ELR (cell line): ENCODE data around the gene CCDC172.
A peak's percentile ranks its signal among the peaks of the same experiment; 100 is the strongest.
"Not testable (repeated sequence)": the region's sequence is repeated elsewhere in the genome, so short reads cannot be mapped to it uniquely, and the experiment has no call there.

Experiments used
- DNase-seq: peaks from one replicate; pipeline ENCODE4 v3.0.0-alpha.2; 2015; ENCODE audit warnings: low read depth

CCDC172 gene

DNA sequence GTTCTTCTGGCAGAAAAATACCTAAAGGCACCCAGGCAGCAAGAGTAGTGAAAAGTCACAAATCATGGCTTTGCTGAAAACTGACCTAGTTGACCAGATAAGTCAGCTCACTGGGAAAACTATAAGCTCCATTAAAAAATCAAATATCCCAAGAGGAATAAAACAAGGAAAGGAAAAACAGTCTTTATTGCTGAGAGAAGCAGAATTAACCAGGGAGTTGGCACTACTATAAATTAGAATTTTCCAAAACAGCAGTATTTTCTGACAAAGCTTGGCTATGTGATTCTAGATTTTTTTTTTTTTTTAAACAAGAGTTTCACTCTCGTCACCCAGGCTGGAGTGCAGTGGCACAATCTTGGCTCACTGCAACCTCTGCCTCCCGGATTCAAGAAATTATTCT is 12.6 kb downstream of the CCDC172 start:
- DNase-seq, result no peak

DNA sequence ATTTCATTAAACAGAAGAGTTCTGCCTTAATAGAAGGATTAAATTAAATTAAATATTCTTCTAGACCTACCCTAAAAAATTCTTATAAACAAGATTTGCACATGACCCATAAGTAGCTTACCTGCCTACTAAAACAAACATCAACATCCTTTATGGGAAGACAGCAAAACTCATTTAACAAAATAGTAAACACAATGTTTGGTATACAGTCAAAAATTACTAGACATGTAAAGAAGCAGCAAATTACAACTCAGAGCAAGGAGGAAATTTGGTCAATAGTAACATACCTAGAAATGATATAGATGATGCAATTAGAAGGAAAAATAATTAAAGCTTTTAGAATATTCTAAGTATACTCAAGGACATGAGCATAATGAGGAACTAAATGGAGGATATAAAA is 27.9 kb downstream of the CCDC172 start:
- no peak for DNase-seq

DNA sequence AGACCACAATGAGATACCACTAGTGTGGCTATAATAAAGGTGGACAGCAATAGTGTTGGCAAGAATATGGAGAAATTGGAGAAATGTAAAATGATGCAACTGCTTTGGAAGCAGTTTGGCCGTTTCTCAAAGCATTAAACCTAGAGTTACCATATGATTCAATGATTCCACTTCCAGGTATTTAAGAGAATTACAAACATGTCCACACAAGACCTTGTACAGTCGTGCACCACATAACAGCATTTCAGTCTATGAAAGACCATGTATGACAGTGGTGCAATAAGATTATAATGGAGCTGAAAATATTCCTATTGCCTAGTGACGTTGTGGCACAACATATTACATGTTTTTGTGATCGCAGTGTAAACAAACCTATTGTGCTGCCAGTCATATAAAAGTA is 29.6 kb downstream of the CCDC172 start:
- DNase-seq, result no peak

DNA sequence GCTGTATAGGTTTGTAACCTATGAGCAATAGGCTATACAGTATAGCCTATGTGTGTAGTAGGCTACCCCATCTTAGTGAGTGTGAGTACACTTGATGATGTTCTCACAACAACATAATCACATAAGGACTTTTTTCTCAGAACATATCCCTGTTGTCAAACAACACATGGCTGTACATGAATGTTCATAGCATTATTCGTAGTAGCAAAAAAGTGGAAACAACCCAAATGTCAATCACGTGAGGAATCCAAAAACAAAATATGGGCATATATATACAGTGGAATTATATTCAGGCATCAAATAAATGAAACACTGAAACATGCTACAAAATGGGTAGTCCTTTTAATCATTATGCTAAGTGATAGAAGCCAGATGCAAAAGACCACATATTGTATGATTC is 31.1 kb downstream of the CCDC172 start:
- no peak for DNase-seq

DNA sequence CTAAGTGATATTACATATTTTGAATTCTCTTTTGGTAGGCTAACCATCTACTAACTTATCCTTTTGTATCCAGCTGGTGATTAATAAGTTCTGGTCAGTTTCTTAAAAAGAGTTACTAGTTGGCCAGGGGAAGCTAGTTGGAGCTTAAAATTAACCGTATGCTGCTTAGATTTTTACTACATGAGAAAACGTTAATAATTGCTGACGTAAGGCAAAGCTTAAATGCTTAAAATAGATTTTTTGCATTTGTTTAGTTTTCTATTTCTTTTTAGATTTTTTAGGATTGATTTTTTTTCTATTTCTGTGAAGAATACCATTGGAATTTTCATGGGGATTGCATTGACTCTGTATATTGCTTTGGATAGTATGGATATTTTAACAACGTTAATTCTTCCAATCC is 32.6 kb downstream of the CCDC172 start:
- no peak for DNase-seq

DNA sequence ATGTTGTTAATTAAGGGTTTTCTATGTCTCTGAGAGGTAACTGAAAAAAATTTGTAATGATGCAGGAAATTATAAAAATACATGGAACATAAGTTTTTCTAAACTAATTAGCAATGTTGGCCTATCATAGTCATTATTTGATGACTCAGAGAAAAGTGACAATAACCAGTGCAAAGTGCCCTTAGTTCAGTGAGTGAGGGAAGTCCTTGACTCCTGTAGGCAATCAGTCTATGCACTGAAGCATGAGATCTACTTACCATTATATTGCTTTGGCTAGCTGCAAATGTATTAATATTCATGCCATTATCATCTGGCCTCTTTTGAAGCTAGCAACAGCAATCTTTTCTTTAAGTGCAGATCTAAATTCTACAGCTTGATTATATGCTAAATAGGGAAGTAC is 40.6 kb downstream of the CCDC172 start:
- no peak for DNase-seq

DNA sequence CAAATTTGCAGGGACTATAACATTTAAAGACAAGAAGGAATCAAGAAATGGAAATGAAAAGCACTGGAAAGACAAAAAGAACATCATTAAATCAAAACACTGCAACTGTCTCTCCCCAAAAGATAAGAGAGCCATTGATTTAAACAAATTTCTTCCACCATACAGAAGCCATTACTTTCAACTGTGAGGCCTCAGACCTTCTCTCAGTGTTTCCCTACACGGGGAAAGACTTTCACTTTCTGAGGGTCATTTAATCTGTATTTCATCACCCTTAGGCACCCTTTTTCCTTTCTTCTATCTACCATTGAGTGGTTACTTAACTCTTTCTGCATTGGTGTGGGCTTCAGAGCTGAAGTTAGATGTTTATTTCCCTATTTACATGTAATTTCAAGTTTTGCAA is 47.5 kb downstream of the CCDC172 start:
- DNase-seq, result no peak

DNA sequence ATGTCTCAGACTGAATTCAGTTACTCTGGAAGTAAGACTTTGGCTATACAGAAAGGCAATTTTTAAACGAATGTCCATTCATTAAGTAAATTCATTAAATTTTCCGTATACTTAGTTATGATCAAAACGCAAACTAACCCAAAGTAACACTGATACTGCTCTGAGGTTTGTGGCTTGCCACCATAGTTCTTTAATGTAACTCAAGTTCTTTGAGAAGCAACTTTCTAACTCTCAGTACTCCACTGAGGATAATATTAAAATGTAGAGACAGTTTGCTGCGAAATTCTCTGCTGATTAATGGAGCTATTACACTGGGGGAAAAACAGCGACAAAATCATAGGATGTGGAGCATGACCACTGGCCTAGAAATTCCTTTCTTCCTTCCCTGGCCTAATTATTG is 58.0 kb downstream of the CCDC172 start:
- DNase-seq, result no peak

DNA sequence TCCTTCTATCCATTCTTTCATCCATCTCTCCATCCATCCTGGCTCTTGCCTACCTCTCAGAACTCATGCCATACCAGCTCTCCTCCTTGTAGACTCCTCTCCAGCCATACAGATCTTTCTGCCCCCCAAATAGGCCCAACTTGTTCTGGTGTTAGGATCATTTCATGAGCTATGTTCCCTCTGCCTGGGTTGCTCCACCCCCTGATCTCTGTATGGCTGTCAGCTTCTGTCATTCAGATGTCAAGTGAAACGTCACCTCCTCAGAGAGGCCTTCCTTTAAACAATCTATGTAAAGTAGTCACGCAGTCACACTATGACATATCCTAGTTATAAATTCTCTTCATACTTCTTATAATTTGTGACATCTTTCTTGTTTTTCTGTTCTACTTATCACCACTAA is 61.1 kb downstream of the CCDC172 start:
- DNase-seq, result no peak

DNA sequence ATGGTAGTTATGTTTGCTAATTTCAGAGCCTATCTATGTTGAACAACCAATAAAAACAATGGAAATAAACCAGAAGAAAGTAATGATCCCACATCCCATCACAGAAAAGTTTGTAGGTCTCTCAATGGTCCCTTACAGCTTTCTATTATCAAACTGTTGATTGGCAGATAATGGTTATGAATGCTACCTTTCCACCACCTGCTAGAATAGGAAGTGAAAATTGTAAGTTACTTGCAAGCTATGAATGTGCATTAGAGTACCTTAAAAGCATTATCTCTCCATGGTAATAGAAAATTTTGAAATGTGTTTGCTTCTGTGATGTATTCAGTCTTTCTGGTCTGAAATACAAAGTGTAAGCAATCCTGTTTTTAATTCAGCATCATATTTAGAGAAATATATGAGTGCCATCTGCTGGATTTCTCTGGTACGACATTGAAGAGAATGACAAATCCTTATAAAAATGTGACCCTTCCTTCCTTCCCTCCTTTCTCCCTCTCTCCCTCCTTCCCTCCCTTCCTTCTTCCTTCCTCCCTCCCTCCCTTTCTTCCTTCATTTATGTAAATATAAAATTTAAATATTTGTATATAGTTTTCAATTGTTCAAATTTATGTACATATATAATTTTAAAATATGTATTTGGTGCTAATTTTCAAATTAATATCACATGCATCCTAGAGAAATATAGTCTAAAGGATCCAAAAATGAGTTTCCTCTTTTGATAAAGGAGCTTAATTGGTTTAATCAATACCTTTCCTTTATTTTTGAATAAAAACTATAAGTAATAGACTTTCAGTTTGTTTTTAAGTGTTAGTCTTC is 62.0 kb downstream of the CCDC172 start:
- peak; percentile 54 for DNase-seq

DNA sequence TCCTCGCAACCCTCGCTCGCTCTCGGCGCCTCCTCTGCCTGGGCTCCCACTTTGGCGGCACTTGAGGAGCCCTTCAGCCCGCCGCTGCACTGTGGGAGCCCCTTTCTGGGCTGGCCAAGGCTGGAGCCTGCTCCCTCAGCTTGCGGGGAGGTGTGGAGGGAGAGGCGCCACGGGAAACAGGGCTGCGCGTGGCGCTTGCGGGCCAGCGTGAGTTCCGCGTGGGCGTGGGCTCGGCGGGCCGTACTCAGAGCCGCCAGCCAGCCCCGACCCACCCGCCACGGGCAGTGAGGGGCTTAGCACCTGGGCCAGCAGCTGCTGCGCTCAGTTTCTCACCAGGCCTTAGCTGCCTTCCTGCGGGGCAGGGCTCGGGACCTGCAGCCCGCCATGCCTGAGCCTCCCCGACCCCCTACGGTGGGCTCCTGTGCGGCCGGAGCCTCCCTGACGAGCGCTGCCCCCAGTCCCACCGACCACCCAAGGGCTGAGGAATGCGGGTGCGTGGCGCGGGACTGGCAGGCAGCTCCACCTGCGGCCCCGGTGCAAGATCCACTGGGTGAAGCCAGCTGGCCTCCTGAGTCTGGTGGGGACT is 69.1 kb downstream of the CCDC172 start:
- DNase-seq, result not testable (repeated sequence)

DNA sequence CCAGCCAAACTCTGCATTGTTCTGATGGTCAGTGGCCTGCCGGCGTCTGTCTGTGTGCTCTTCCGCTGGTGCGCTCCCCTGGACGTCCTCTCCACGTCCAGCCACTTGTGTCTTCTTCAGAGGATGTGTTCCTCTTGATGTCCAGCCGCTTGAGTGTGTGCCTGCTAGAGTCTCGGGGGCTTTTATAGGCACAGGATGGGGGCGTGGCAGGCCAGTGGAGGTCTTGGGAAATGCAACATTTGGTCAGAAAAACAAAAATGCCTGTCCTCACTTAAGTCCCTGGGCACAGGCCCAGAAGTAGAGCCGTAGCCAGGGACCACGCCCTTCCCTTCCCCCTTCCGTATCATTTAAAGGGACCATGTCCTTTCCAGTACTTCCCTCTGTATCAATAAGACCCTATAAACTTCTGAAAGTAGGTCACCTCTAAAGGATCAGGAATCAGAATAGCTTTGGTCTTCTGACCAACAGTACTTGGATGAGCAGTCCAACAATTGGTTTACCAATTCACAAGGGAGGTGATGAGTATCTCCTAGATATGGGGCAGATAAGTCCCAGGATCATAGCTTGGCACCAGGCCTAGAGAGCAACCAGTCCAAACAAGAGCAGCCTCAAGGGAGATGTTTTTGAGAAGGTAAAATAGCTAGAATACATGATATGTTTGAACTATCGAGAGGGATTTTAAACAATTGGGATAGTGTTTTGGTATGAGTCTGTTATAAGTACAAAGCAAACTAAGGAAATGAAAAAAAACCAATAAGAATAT is 71.2 kb downstream of the CCDC172 start:
- DNase-seq, result no peak

DNA sequence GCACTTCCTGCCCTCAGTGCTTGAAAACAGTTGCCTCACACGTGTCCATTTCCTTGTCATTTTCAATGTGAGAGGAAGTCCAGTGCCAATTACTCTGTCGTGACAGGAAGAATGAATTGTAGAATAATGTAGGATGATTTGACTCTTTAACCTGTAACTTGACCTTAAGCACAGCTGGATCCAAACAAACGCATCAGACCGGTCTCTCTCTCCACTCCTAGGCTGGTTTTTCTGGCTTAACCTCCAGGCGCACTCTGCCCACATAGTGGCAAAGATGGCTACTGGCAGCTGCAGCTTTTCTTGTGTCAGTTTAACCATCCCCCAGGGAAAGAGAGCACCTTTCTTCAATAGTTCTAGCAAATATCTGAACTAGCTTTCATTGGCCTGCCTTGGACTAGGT is 74.0 kb downstream of the CCDC172 start:
- DNase-seq, result no peak

DNA sequence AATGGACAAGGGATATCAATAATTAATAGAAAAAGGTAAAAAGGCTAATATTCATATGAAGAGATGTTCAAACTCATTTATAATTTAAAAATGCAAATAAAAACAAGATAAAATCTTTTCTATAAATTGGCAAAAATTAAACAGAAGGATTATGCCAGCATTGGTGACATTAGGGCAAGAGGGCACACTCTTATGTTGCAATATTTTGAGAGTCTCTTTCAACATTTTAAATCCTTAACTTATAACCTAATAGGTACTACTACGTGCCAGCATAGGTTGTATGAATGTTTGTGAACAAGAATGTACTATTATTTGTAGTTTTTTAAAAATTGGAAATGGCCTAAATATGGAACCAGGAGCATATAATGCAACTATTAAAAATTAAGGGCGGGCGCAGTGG is 78.6 kb downstream of the CCDC172 start:
- no peak for DNase-seq

DNA sequence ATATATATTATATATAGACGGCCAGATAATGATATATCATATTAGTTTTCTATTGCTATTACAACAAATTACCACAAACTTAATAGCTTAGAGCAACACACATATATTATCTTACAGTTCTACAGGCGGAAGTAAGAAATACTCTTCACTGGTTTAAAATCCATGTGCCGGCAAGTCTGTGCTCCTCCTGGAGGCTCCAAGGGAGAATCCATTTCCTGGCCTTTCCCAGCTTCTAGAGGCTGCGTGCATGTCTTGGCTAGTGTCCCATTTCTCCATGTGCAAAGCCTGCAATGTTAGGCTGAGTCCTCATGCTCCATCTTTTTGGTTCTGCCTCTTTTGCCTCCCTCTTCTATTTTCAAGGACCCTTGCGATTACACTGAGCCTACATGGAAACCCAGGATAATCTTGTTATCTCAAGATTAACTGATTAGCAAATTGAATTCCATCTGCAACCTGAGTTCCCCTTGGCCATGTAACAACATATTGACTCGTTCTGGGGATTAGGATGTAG is 79.5 kb downstream of the CCDC172 start:
- DNase-seq, result no peak

DNA sequence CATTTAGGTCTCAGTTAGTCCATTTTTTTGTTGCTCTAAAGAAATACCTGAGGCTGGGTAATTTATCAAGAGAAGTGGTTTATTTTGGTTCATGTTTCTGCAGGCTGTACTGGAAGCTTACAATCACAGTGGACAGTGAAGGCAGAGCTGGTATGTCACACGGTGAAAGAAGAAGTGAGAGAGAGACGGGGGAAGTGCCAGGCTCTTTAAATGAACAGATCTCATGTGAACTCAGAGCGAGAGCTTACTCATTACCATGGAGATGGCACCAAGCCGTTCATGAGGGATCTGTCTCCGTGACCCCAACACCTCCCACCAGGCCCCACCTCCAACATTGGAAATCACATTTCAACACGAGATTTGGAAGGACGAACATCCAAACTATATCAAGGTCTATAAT is 84.5 kb downstream of the CCDC172 start:
- no peak for DNase-seq

DNA sequence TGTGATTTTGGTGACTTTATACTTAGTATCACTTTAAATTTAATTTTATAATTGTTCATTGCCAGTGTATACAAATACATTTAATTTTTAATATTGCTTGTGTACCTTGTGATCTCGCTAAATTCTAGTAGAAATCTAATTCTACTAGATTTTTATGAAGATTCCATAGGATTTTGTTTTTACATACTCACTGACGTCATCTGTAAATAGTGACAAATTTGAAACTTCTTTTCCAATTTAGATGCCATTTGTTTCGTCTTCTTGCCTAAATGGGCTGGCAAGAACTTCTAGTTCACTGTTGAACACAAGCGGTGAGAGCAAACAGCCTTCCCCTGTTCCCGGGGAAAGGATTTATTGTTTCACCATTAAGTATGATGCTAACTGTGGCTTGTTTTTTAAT is 86.1 kb downstream of the CCDC172 start:
- DNase-seq, result no peak

DNA sequence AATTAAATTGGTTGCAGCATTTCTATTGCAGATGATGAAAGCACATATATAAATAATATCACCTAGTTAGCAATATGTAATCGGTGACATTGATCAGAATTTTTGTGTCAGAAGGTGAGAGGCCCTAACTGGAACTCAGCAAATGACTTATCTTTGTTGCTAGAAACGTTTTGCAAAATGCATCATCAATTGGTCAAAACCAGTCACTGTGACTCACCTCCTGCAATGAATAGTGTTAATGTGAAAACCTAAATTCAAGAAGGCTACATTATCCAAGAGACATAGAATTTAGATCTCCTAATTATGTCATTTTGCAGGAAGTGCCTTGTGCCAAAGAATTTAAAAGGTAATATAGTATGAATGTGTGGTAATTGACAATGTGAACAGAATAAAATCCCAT is 93.6 kb downstream of the CCDC172 start:
- peak; percentile 13 for DNase-seq

DNA sequence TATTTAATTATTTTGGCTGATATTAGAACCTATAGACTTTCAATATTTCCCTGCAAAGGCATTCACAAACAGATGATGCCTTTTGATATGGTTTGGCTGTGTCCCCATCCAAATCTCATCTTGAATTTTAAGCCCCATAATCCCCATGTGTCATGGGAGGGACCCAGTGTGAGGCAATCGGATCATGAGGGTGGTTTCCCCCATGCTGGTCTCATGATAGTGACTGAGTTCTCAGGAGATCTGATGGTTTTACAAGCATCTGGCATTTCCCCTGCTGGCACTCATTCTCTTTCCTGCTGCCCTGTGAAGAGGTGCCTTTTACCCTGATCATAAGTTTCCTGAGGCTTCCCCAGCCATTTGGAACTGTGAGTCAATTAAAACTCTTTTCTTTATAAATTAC is 94.1 kb downstream of the CCDC172 start:
- DNase-seq, result no peak

DNA sequence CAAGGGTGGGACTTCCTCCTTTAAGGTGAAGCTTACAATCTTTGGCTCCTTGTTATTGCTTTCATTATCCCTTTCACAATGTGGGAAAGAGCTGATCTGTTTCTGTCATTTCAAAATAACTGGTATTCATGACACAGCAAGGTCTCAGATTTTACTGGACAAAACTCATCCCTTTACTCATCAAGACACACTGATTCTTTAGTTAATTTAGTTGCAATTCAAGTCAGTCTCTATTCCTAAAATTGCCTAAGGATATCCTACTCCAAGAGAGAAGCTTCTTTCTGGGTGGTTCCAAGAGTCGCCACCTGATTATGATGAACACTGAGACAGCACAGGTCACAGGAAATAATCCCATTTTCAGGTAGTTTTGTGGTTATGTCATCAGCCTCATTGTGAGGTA is 97.6 kb downstream of the CCDC172 start:
- no peak for DNase-seq

DNA sequence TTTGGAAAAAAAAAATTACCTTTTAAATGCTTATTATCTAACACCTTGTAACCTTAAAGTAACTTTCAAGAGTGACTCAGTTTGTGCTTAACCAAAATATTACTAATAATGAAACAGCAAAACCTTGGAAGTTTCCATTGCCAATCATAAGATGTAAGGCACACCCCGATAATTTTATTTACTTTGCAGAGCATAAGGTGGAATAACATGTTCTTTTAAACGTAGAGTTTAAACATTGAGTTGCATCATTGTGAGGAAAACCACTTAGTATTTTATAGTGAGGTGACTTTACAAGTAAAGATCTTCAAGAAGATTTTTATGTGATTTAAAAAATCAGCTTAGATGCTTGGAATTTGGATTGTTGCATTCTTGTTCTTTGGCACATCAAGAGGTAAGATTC is 103.4 kb downstream of the CCDC172 start, which contains the start of gene PNLIPRP3:
PNLIPRP3 (plus strand) TSS at position 177 of the 400 bp plus-strand sequence; CDS start at position 343, 166 bp downstream.
- no peak for DNase-seq

DNA sequence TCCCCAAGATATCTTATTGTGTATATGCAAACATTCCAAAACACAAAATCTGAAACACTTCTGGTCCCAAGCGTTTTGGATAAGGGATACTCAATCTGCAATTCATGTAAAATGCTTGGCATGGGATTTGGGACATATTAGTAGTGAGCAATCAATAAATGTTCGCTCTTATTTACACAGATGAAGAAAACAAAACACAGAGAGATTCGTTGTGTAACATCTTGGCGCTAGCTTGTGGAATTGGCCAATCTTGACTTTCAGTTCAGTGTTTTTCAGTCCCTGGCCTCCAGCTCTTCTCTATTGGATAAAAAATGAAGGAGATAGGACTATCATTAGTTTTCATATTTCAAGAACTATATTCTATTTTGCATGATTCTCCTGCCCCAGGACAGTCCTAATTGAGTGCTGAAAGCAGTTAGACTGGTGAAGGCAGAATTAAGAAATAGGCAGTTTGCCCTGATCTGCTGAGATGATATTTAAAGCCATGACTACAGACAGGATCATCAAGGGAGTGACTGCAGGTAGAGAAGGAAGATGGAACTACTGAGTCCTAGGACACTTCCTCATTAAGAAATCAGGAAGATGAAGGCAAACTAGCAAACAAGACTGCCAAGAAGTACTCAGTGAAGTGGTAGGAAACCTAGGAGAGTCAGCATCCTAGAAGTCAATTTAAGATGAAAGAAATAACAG is 105.2 kb downstream of the CCDC172 start:
- DNase-seq, result no peak
